Measurements from ENCODE around the gene PLD5.

The PLD5 gene

GRCh38 chr1:242140836-242141235 is 383.7 kb downstream of the PLD5 start:
- no peak for TF ChIP-seq CTCF (IDR thresholded peaks at IDR 0.05; ENCODE audit: low read depth, low read length, poor library complexity, severe bottlenecking)
- TF ChIP-seq EZH2phosphoT487 (IDR thresholded peaks at IDR 0.05; ENCODE audit: borderline replicate concordance, low read length): no peak
- Histone ChIP-seq H3K27me3 (ENCODE audit: control insufficient read depth, low read length) (no peaks in the 10 kb centered on the region), H3K36me3 (ENCODE audit: control insufficient read depth, low read length) (no peaks in the 10 kb centered on the region), H3K79me2 (ENCODE audit: control insufficient read depth, low read length) (no peaks in the 10 kb centered on the region), H3K9me2 (replicated peaks; ENCODE audit: control insufficient read depth, low read length) (no peaks in the 10 kb centered on the region), H3K9me3 (ENCODE audit: control insufficient read depth, insufficient read depth, low read length) (no peaks in the 10 kb centered on the region), H3K4me2 (ENCODE audit: low read length) (no peak overlapping the region), H3K4me1 (ENCODE audit: control insufficient read depth, low read length) (no peaks in the 10 kb centered on the region), H4K20me1 (ENCODE audit: control insufficient read depth, insufficient read depth, low read depth, low read length) (no peaks in the 10 kb centered on the region), H3K27ac (ENCODE audit: low read depth, low read length) (no peak overlapping the region), H3K4me3 (ENCODE audit: low read length) (no peak overlapping the region), H3F3A (ENCODE audit: control insufficient read depth, insufficient read depth) (no peaks in the 10 kb centered on the region)

GRCh38 chr1:242139986-242140385 is 384.5 kb downstream of the PLD5 start:
- no peaks in the 10 kb centered on the region for H3K36me3 ChIP-seq (ENCODE audit: control insufficient read depth, low read length)
- H3F3A ChIP-seq (ENCODE audit: control insufficient read depth, insufficient read depth): no peaks in the 10 kb centered on the region
- H3K79me2 ChIP-seq (ENCODE audit: control insufficient read depth, low read length): no peaks in the 10 kb centered on the region
- H3K27me3 ChIP-seq (ENCODE audit: control insufficient read depth, low read length): no peaks in the 10 kb centered on the region
- H3K4me3 ChIP-seq (ENCODE audit: low read length): no peak overlapping the region
- H3K9me3 ChIP-seq (ENCODE audit: control insufficient read depth, insufficient read depth, low read length): no peaks in the 10 kb centered on the region
- H3K9me2 ChIP-seq (replicated peaks; ENCODE audit: control insufficient read depth, low read length): no peaks in the 10 kb centered on the region
- TF ChIP-seq EZH2phosphoT487 (IDR thresholded peaks at IDR 0.05; ENCODE audit: borderline replicate concordance, low read length) (no peak), CTCF (IDR thresholded peaks at IDR 0.05; ENCODE audit: low read depth, low read length, poor library complexity, severe bottlenecking) (no peak)
- H4K20me1 ChIP-seq (ENCODE audit: control insufficient read depth, insufficient read depth, low read depth, low read length): no peaks in the 10 kb centered on the region
- H3K4me1 ChIP-seq (ENCODE audit: control insufficient read depth, low read length): no peaks in the 10 kb centered on the region
- no peak overlapping the region for H3K4me2 ChIP-seq (ENCODE audit: low read length)
- H3K27ac ChIP-seq (ENCODE audit: low read depth, low read length): no peak overlapping the region

GRCh38 chr1:242139442-242139841 is 385.1 kb downstream of the PLD5 start:
- Histone ChIP-seq H3K9me2 (replicated peaks; ENCODE audit: control insufficient read depth, low read length) (no peaks in the 10 kb centered on the region), H3K4me3 (ENCODE audit: low read length) (no peak overlapping the region), H3K9me3 (ENCODE audit: control insufficient read depth, insufficient read depth, low read length) (no peaks in the 10 kb centered on the region), H3K36me3 (ENCODE audit: control insufficient read depth, low read length) (no peaks in the 10 kb centered on the region), H3K4me1 (ENCODE audit: control insufficient read depth, low read length) (no peaks in the 10 kb centered on the region), H4K20me1 (ENCODE audit: control insufficient read depth, insufficient read depth, low read depth, low read length) (no peaks in the 10 kb centered on the region), H3K4me2 (ENCODE audit: low read length) (no peak overlapping the region), H3F3A (ENCODE audit: control insufficient read depth, insufficient read depth) (no peaks in the 10 kb centered on the region), H3K79me2 (ENCODE audit: control insufficient read depth, low read length) (no peaks in the 10 kb centered on the region), H3K27me3 (ENCODE audit: control insufficient read depth, low read length) (no peaks in the 10 kb centered on the region), H3K27ac (ENCODE audit: low read depth, low read length) (no peak overlapping the region)
- TF ChIP-seq EZH2phosphoT487 (IDR thresholded peaks at IDR 0.05; ENCODE audit: borderline replicate concordance, low read length) (no peak), CTCF (IDR thresholded peaks at IDR 0.05; ENCODE audit: low read depth, low read length, poor library complexity, severe bottlenecking) (no peak)

- no peak overlapping the region for H3K27ac ChIP-seq (ENCODE audit: low read depth, low read length)
- no peaks in the 10 kb centered on the region for H3K4me1 ChIP-seq (ENCODE audit: control insufficient read depth, low read length)
- no peaks in the 10 kb centered on the region for H4K20me1 ChIP-seq (ENCODE audit: control insufficient read depth, insufficient read depth, low read depth, low read length)
- H3K4me2 ChIP-seq (ENCODE audit: low read length): no peak overlapping the region
- no peak overlapping the region for H3K4me3 ChIP-seq (ENCODE audit: low read length)
- no peaks in the 10 kb centered on the region for H3K36me3 ChIP-seq (ENCODE audit: control insufficient read depth, low read length)
- no peak for TF ChIP-seq CTCF (IDR thresholded peaks at IDR 0.05; ENCODE audit: low read depth, low read length, poor library complexity, severe bottlenecking)
- TF ChIP-seq EZH2phosphoT487 (IDR thresholded peaks at IDR 0.05; ENCODE audit: borderline replicate concordance, low read length): no peak
- H3K79me2 ChIP-seq (ENCODE audit: control insufficient read depth, low read length): no peaks in the 10 kb centered on the region
- H3K9me3 ChIP-seq (ENCODE audit: control insufficient read depth, insufficient read depth, low read length): no peaks in the 10 kb centered on the region
- no peaks in the 10 kb centered on the region for H3K9me2 ChIP-seq (replicated peaks; ENCODE audit: control insufficient read depth, low read length)
- no peaks in the 10 kb centered on the region for H3F3A ChIP-seq (ENCODE audit: control insufficient read depth, insufficient read depth)
- H3K27me3 ChIP-seq (ENCODE audit: control insufficient read depth, low read length): no peaks in the 10 kb centered on the region
These were observed 390.7 kb downstream of the PLD5 start for GRCh38 chr1:242133796-242134195.

All from DOHH2 (cell line).